Left hindlimb (tissue), 1 donor: ENCODE measurements around the gene CSRNP3.
"Not testable (repeated sequence)": the region's sequence is repeated elsewhere in the genome, so short reads cannot be mapped to it uniquely, and the experiment has no call there.

ENCODE experiments used
- DNase-seq: peaks from one replicate; pipeline ENCODE4 v3.0.0-alpha.2; 2018

CSRNP3 gene

DNA sequence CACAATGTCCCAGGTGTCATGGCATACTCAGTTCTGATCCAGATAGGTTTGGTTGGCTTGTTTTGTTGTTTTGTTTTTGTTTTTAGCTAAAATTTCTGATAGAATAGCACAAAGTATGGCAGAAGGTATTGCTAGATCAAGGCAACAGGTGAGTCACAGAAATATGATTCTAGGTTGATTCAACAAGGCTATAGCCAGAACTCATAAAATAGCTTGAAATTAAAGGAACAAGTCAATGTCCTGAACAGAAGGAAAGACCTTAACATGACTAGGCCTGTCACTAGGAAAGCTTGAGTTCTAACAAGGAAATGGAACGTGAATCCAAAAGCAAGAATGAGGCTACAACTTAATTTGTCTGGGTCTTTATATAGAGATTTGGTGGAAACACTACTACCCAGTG lies 167.5 kb downstream of the CSRNP3 start:
- no peak for DNase-seq

DNA sequence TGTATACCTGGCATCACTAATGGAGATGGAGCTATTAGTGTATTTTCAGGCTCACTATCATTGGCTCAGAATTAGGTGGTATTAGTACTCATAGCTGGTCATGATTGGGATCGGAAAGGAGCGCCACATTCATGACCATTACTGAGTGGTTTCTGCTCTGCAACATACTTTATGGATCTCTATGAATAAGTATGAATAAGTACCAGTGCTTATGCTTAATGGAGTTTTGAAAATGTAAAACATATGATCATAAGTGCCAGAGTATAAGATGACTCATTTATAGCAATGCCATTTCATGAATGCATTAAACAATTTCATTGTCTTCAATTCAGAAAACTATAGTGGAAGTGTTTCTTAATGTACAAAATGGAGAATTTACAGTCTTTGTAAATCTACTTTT lies 167.9 kb downstream of the CSRNP3 start:
- DNase-seq = no peak

- DNase-seq = no peak
Measured at GRCh38 chr2:165639504-165639903, 170.0 kb downstream of the CSRNP3 start.

DNA sequence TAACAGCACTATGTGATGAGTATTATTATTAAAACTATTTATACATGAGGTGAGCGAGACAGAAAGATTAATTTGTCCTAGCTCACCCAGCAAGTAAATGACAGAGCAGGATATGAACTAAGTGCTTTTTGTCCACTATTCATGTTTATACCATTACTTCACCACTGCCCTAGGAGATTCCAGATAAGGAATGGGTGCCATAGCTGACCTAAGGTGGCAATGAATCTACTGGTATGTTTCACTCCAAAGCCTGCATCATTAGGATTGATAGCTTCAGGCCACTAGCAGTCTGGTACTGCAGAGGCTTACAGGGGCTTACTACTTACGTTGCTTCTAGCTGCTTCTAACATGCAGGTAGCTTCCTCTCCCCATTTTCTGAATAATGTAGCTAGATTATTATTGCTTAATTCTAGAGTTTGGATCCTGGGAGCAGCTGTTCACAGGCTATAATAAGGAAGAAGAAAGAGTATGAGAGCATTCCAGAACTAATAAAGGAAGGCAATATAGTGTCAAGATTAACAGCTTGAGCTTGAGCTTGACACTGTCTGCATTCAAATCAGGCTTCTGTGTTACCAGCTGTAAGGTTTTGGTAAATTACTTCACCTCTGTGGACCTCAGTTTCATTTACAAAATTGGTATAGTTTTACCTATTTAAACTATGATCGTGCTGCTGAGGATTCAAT lies 170.9 kb downstream of the CSRNP3 start:
- no peak for DNase-seq

GRCh38 chr2:165645930-165646831 lies 176.7 kb downstream of the CSRNP3 start:
- DNase-seq = peak; percentile 40

DNA sequence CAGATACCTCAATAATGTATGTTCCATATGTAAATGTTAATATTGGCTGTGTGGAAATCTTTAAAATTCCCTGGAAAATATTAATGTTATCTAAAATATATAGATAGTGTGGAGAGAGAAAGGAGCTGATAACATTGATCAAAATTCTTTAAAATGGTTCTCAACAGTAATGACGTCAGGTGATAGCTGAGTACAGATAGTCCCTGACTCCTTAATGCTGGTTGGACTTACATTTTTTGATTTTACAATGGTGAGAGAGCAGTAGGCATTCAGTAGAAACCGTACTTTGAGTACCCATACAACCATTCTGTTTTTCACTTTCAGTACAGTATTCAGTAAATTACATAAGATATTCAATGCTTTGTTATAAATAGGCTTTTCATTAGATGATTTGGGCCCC lies 177.9 kb downstream of the CSRNP3 start:
- no peak for DNase-seq

GRCh38 chr2:165648801-165649200 lies 179.3 kb downstream of the CSRNP3 start:
- no peak for DNase-seq

DNA sequence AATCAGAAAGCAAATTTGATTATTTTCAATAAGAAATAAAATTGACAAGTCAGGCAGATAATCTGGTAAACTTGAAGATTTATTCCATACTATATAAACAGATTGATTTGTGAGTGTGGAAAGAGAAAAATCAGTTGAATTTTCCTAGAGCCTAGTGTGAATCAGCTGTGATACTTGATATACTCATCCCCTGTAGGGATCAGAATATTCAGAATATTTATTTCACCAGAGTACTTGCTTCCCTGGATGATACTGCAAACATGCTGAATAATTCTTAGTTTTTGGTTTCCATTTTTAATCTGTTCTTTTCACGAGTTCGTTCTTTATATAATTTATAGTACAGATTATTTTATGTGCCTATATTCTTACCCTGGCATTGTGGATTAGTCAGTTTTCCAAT lies 181.7 kb downstream of the CSRNP3 start:
- no peak for DNase-seq

- no peak for DNase-seq
Measured at GRCh38 chr2:165655661-165656060, 186.2 kb downstream of the CSRNP3 start.

DNA sequence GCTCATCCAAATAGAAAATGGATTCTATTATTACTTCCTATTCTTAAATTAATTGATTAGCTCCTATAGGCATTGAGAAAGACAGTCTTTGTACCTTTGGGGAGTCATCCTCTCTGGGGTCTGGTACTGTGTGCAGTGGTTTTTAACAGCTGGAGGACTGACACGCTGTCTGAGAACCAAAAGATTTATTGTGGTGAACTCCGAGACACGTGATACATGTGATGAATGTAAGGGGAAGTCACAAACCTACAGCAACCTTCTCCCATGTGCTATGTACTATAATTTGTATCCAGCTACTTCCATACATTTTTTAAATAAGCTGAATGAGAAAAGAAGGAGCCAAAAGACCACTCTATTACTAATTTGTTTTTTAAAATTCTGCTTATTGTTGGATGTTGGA lies 190.9 kb downstream of the CSRNP3 start:
- DNase-seq = no peak

DNA sequence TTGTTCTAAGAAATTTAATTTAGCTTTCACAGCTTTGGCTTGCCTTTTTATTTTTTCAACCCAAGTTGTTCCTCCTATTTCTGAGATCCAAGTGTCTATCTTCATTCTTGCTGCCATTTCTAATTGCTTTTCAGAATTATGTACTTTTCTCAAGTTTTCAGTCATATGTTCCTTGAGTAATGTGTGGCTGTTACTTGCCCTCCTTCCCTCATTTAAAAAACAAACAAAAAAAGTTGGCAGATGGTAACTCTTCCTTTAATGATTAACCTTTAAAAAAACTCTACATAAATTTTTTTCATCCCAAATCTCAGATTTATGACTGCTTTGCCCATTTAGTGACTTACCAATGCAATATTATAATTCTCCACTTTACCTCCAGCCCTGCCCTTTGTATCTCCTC lies 193.2 kb downstream of the CSRNP3 start:
- DNase-seq = no peak

DNA sequence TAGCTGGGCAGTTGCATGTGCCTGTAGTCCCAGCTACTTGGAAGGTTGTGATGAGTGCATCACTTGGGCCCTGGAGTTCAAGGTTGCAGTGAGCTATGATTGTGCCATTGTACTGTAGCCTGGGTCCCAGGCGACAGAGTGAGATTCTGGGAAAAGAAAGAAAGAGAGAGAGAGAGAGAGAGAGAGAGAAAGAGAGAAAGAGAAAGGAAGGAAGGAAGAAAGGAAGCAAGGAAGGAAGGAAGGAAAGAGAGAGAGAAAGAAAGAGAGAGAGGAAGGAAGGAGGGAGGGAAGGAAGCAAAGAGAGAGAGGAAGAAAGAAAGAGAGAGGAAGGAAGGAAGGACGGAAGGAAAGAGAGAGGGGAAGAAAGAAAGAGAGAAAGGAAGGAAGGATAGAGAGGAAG lies 196.1 kb downstream of the CSRNP3 start:
- DNase-seq = no peak

- not testable (repeated sequence) for DNase-seq
Measured at GRCh38 chr2:165666073-165666472, 196.6 kb downstream of the CSRNP3 start.

DNA sequence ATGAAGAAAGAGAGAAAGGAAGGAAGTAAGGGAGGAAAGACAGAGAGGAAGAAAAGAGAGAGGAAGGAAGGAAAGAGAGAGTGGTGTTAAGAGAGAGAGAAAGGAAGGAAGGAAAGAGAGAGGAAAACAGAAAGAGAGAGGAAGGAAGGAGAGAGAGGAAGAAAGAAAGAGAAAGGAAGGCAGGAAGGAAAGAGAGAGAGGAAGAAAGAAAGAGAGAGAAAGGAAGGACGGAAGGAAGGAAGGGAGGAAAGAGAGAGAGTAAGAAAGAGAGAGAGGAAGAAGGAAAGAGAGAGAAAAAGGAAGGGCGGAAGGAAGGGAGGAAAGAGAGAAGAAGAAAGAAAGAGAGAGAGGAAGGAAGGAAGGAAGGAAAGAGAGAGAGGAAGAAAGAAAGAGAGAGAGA lies 197.1 kb downstream of the CSRNP3 start:
- no peak for DNase-seq

DNA sequence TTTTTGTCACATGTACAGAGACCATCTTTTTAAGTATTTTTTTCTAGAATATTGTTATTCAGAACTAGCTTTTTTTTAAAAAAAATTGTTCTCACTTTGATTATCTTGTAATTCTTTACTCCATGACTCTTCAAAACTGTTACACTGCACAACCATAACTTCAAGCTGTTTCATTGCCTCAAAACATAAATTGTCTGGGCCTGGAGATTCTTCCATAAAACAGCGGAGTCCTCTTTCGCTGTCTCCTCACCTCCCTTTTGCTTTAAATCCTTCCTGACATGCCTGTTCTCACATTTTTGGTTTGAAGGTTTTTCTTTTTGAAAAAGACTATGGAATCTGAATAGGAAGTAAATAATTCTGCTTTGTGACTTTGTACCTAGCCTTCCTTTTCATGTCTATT lies 197.9 kb downstream of the CSRNP3 start:
- DNase-seq = no peak

DNA sequence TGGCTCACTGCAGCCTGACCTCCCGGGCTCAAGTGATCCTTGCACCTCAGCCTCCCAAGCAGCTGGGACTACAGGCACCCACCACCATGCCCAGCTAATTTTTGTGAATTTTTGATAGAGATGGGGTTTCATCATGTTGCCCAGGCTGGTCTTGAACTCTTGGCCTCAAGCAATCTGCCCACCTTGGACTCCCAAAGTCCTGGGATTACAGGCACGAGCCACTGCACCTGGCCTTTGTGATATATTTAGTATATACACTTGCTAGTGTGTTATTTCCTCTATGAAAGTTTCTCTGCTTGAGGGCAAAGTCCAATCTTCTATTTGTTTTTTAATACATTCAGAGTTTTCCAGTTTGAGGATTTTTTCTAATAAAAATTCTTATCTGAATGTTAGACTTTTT lies 205.3 kb downstream of the CSRNP3 start:
- DNase-seq = no peak

- DNase-seq = no peak
Measured at GRCh38 chr2:165675551-165675968, 206.1 kb downstream of the CSRNP3 start.

DNA sequence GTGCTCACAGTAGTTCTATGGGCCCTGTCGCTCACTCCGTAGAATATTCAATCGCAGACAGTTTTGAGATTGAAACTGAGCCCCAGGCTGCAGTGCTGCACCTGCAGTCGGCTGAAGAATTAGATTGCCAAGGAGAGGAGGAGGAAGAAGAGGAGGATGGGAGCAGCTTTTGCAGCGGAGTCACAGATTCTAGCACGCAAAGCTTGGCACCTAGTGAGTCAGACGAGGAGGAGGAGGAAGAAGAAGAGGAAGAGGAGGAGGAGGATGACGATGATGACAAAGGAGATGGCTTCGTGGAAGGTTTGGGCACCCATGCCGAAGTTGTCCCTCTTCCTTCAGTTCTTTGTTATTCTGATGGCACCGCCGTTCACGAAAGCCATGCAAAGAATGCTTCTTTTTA lies 209.4 kb downstream of the CSRNP3 start:
- DNase-seq = no peak

GRCh38 chr2:165679621-165680020 lies 210.1 kb downstream of the CSRNP3 start:
- no peak for DNase-seq

DNA sequence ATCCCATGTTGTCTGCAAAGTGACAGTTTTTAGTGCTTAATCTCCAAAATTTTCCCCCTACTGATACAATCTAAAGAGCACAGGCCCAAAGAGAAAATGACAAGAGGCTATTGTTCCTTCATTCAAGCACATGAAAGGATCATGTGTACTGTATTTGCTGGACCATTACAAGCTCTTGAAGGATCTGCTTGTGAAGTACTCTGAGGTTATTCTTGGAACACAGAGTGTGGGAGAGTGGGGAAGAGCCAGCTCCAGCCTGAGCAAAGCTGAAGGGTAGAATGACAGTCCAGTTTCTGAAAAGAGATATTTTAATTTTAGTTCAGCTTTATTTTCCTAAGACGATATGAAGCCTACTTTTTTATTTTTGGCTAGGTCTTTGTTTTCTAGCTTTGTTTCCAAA lies 212.3 kb downstream of the CSRNP3 start:
- peak; percentile 58 for DNase-seq

DNA sequence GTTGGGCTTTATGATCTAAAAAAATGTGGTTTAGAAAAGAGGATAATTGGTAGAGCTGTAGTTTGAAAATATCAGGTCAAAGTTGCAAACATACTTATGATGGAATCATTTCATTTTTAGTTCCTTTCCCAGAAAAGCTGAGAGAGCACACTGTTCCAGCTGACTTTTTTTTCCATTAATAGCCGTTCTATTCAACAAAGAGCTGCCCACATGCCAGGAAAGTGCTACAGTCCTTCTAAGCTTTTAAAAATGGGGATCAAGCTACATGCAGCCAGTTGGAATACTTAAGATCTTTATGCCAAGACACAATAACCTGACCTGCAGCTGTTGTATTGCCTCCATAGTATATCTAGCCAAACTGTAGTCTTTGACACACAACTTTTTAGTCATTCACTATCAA lies 213.0 kb downstream of the CSRNP3 start:
- DNase-seq = peak; percentile 45

DNA sequence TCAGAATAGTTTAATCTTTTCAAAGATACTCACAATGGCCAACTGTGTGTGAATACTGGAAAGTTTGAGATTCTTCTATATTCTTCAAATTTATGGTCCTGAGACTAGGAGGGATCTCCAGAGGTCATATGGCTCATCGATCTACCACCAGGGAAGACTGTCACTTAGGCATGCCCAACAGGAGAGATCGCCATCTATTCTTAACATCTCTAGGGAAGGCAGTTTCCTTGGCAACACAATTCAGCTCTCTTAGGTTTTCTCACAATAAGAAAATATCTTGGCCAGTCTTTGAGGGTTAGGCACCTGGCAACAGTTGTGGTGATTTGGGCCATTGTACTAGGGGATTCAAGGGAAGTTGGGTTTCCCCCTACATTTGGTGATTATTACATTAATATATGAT lies 217.3 kb downstream of the CSRNP3 start:
- DNase-seq = no peak

DNA sequence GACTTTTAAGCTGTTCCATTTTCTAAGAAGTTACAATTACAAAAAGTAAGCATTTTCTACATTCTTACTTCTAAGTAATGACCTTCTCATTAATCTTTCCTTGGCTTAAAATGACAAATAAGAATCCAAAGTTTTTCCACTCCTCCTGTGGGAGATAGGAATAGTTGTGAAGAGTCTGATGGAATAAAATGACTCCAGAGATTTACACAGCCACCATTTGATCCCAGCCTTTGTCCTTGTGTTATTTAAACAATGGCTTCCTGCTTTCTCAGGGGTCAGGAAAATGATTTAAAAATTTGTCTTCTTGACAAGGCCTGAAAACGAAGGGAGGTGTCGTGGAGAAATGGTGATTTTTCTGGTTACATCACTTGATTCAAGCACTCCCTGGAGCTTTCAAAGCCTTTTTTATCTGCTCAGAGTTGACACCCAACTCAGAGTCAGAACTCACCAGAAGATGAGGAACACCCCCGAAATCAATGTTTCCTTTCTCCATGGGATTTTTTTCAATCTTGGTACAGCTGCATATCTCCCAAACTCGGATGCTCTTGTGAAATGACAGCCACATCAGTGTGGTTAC lies 218.0 kb downstream of the CSRNP3 start:
- DNase-seq = no peak

- no peak for DNase-seq
Measured at GRCh38 chr2:165691615-165692014, 222.1 kb downstream of the CSRNP3 start.
